Activated CD8-positive, alpha-beta memory T cell treated with anti-CD3 and anti-CD28 coated beads for 1 hour (primary cell): Measurements from ENCODE around the gene NFASC.

ENCODE experiments used
- DNase-seq, 2 donors: peaks; one replicate each; pipeline ENCODE4 v3.0.0-alpha.2; 2020; ENCODE audit warnings: low read depth in 1 of 2; ENCODE audit errors: extremely low read depth in 1 of 2

The NFASC gene

DNA sequence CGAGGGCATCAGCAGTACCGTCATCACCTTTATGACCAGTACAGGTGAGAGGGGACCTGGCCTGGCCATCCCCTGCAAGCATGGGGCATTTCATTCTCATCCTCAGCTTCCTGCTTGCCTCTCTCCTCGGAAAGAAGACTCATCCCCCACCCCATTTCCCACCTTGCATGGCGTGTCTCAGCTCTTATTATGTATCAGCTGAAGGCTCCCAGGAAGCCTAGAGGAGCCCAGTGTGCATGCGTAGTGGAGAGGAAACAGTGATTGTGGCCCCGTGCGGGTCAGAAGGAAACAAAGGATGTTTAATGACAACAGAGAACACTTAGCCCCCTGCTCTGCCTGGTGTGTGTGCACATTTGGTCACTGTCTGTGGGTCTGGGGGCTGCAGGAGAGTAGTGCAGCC lies 132.0 kb downstream of the NFASC start:
- DNase-seq = no peak

GRCh38 chr1:205003358-205004131 lies 132.9 kb downstream of the NFASC start:
- no peak for DNase-seq

DNA sequence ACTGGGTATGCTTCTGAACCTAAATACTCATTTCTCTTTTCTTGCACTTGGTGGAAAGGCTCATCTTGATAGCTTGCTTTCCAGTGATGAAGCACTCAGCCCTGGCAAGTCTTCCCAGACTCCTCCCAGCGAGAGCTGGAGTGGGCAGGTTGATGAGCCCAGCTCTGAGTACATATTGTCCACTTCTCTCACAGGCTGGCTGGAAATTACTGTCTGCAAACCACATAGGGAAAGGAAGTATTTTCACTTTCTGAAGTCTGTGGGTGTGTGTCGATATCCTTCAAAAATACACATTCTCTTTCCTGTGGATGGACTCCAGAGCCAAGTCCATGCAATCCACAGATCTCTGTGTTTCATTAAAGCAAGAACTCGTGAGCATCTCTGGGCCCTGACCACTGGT lies 133.7 kb downstream of the NFASC start:
- DNase-seq = no peak

DNA sequence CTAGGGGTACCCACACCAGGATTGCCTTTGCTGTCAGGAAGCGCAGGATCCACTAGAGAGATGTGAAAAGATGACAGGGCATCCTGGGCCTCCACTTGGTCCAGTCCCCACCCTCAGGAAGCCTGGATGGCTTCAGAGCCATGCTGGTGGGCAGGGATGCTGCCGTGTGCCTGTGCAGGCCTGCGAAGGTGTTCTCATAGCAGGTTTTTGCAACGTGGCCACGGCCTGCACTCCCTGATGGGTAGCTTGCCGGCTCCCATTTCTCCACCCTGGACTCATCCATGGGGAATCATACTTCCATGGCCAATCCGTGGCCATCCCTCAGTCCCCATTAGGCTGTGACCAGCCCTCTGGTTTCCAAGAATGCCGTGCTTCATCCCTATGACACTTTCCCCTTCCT lies 138.2 kb downstream of the NFASC start:
- no peak for DNase-seq

GRCh38 chr1:205009670-205010069 lies 139.0 kb downstream of the NFASC start:
- DNase-seq = no peak

GRCh38 chr1:205012391-205013140 lies 141.9 kb downstream of the NFASC start:
- DNase-seq = no peak

DNA sequence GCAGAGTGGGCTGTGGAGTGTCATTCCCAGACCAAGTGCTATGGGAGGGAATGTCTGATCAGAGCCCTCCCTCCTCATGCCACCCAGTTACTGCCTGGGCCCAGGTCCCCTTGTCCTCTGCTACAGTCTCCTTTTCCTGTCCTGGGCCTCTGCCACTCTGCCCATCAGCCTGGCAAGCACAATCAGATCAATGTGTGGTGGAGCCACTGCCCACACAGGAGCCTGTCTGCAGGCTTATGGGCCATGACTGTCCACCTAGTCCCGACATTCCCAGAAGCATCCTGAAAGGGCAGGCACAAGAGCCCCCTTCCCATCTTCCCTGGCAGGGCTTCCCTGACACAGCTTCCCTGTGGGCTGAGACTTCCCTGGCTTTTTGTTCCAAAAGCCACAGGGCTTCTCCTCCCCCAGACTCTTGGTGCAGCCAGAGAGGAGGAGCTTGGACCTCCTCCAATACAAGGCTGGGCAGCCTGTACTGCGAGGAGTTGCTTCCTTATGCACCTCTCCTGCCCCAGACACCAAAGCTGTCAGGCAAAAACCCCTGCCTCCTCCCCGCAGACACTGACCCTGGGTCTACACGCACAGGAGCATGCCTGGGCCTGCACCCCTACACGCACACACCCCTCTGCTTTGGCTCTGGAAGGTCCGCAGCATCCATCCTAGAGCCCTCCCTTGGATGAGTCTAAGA lies 143.2 kb downstream of the NFASC start:
- DNase-seq = no peak

GRCh38 chr1:205014783-205015182 lies 144.1 kb downstream of the NFASC start:
- DNase-seq = no peak

DNA sequence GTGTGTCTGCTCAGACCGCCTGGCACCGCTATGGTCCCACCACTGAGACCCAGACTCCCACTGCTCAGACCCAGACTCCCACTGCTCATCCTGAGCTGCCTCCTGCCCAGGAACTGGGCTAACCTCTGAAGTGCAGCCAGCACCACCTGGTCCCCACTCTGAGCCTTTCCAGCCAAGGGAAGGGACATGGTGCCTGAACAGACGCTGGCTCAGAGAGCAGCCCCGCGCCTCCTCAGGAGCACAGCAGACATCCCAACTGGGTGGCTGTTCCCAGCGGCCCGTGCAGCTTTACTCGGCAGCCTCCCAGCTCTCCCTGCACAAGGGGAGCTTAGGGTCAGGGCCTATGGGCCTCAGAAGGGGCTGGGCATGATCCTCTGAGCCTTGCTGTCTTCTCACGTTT lies 144.6 kb downstream of the NFASC start:
- DNase-seq = no peak

DNA sequence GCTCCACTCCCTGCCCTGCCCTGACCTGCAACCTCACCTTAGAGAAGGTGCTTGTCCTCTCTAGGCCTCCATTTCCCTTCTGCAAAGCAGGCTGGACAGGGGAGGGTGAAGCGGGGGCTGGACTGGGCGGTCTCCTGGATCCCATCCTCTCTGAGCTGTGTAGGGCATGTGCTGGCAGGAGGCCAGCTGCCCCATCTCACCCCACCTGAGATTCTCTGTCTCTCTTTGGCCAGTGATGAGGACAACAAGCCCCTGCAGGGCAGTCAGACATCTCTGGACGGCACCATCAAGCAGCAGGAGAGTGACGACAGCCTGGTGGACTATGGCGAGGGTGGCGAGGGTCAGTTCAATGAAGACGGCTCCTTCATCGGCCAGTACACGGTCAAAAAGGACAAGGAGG lies 145.4 kb downstream of the NFASC start:
- DNase-seq = no peak

DNA sequence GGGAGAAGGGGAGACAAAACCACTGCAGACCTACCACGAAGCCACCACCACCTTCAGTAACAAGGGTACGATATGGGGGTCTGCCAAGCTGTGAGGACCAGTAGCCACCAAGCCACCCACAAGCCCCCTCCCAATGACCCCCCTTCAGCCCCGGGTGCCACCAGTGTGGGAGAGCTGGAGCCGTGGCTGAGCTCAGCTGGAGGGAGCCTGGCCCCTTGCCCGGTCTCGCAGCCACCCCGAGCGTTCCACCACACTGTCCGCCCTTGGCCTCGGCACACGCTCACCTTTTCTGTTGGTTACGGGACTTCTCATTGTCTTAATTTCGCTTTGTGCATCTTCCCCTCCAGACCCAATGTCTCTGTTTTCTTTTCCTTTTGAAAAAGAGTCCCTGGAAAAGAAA lies 145.9 kb downstream of the NFASC start:
- DNase-seq = no peak

GRCh38 chr1:205017001-205017400 lies 146.3 kb downstream of the NFASC start:
- no peak for DNase-seq

DNA sequence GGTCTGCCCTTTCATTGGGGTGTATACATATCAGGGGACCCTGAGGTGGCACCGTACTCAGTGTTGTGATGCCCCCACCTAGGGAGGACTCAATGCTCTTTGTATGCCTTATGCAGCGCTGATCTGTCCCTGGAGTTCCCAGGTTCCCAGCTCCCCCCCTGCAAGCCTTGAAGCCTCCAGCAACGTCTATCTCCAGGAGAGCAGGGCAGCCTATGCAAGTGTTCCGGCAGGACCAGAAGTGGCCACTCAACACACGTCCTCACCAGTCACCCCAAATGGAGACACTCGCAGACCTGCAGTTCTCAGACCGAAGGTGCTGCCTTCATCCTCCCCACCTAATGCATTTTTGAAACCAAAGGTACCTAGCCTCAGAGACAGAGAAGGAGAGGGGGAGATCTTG lies 147.1 kb downstream of the NFASC start:
- no peak for DNase-seq

DNA sequence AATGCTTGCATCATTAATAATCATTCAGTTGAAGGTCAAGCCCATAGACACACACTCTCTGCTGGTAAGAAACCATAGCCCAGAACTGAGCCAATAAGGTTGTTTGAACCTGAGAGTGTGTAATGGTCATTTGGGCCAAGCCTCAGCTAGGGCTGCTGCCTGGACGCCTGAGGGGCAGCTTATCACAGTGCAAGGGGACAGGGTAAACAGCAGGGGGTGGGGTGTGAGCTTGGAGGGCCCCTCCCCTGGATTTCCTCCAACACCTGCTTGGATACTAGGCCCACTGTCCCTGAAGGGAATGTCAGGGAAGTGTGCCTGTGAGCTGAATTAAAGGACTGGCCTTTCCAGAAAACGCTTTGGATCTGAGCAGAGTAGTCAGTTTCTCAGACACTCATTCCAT lies 147.7 kb downstream of the NFASC start:
- DNase-seq = no peak

DNA sequence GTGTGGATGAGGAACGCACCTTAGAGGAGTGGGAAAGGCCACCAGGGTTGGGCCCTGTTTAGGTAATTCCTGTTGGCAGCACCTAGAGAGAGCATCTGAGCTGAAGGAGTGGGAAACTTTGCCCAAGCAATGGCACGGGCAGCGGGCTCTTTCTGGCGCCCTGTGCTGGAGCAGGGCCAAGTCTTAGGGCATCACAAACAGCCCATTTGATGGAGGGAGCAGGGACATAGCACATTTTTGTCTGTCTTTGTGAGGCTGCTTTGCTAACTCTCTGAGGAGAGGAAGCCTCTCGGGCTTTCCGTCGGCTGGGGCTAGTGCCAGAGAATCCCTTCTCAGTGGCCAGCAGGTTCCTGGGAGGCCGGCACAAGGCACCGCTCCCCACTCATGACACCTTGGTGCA lies 149.8 kb downstream of the NFASC start:
- no peak for DNase-seq

DNA sequence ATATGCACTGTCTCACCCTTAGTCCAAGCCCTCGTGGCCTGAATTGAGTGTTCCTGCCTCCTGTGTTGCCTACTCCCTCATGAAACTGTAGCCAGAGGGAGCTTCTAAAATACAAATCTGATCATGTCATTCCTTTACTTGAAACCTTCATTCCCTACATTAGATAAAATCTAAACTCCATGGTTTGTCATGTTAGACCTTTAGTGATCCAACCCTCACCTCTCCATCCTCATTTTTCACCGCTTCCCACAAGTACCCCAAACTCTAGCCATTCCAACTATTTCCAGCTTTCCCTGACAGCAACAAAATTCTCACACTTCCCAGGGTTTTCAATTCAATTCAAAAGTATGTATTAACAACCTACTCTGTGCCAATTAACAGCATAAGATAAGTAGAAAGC lies 154.0 kb downstream of the NFASC start:
- DNase-seq = no peak

DNA sequence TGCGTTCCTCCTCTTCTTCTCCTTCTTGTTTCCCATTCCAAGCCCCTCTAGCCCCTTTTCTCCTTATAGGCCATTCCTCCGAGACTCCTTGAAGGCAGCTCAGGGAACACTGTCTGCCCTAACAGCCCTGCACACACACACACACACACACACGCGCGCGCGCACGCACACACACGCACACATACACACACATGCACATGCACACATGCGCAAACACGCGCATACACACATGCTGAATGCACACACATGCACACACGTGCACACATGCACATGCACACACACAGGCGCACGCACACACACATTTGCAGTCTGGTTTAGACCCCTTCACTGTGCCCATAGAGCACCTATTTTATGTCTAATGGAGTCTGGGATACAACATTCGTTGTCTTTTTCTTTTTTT lies 154.6 kb downstream of the NFASC start:
- no peak for DNase-seq

- DNase-seq = no peak
These were observed 155.5 kb downstream of the NFASC start for GRCh38 chr1:205026181-205026580.

GRCh38 chr1:205028390-205028789 lies 157.7 kb downstream of the NFASC start:
- no peak for DNase-seq

DNA sequence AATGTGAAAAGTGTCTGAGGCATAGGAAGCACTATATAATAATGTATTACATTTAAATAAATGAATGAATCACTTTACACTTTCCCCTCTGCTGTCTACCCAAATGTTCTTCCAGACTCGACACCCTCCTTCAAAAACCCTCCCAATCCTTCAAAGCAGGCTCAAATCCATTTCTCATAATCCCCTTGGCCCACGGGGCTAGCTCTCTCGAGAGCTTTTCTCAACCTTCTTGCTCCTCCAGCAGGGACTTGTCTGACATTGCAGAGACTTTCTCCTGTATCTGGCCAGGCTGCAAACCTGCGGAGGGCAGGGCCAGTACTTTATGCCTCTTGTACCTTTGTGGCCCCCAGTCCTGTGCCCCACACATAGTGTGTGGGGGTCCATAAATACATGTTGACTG lies 158.3 kb downstream of the NFASC start:
- DNase-seq = no peak

DNA sequence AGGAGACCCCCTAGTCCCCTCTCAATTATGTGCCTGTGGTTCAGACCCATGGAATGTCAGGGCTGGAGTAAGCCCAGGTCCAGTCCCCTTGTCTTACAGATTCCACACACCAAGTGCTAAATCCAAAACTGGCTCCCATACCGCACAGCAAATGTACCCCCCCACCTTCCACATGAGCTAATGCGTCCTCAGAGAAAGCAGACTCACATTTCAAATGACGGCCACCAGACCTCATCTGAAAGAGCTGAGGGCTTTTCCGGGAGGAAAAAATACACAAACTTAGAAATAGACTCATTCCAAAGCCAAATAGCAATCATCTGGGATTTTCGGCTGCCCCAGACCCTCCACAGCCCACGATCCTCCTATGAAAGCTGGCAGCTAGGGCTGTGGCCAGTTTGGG lies 159.6 kb downstream of the NFASC start:
- no peak for DNase-seq

DNA sequence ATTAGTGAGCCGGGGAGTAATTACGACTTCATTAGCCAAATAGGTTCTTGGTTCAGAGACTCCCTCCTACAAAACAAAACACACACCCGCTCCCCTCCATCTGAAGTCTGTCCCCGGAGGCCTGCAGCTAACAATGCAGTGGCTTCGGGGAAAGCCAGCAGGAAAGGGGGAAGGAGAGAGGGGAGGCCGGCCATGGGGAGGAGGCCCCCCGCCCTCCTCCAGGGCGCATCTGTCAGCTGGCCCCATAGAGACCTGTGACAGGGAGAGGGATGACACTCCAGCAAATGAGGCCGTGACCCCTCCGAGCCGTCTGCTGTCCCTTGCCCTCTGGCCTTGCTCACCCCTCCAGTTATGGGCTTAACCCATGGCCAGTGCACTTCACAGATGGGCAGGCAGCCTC lies 160.2 kb downstream of the NFASC start:
- no peak for DNase-seq
